Measurements from ENCODE around the gene AHCYL2. TPM values are rescaled to one million over a fixed set of nuclear protein-coding genes. Genes with fewer than 3 reads are reported as not detected.
"Not testable (repeated sequence)": the region's sequence is repeated elsewhere in the genome, so short reads cannot be mapped to it uniquely, and the experiment has no call there.

The AHCYL2 gene
- polyA plus RNA-seq, 2 donors: 3.8 to 5.5 TPM

- Histone ChIP-seq H3K36me3 (ENCODE audit: control insufficient read depth in 2 of 2, insufficient read depth in 2 of 2, low read length in 1 of 2) (peaks cover 0 to 15% of the 10 kb centered on the region in 2 donors), H3K4me3 (ENCODE audit: low read depth in 1 of 2, low read length in 2 of 2) (no peak overlapping the region), H3K4me1 (ENCODE audit: control insufficient read depth in 2 of 2, insufficient read depth in 2 of 2, low read length in 1 of 2) (peaks cover 0 to 4% of the 10 kb centered on the region in 2 donors), H3K27me3 (ENCODE audit: control insufficient read depth in 1 of 2, insufficient read depth in 2 of 2, low read length in 2 of 2) (no peaks in the 10 kb centered on the region), H3K27ac (ENCODE audit: low read depth in 2 of 2, low read length in 1 of 2) (no peak overlapping the region), H3K9me3 (ENCODE audit: control insufficient read depth in 2 of 2, insufficient read depth in 1 of 2, low read depth in 1 of 2, low read length in 1 of 2) (no peaks in the 10 kb centered on the region)
- 84 to 85% methylated on average over 15 of the region's 15 CpGs for WGBS, 2 donors
Observed at GRCh38 chr7:129209067-129209926, 15.5 kb upstream of the AHCYL2 start.

DNA sequence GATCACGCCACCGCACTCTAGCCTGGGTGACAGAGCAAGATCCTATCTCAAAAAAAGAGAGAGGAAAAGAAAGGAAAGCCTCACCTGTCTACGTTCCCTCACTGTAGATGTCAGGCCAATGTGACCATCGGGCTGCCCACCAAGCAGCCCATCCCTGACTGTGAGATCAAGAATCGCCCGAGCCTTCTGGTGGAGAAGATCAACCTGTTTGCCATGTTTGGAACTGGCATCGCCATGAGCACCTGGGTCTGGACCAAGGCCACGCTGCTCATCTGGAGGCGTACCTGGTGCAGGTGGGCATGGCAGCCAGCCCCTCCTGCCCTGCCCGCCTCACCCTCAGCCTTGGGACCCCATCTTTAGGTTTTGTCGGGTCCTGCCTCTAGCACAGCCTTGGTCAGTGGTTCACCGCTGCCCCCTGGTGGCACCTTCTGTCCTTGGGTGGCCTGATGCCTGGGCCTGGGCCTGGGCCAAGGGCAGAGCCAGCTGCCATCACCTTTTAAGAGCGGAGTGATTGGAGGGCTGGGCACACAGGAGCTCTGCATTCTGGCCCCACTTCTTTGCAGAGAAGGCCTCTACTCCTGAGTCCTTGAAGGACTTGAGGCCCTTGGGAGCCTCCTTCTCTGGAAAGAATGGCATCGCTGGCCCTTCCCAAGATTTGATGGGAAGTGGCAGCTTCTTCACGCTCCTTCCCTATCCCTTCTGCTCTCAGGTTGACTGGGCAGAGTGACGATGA lies 14.4 kb upstream of the AHCYL2 start:
- Histone ChIP-seq H3K4me1 (ENCODE audit: control insufficient read depth in 2 of 2, insufficient read depth in 2 of 2, low read length in 1 of 2) (peaks cover 0 to 4% of the 10 kb centered on the region in 2 donors), H3K9me3 (ENCODE audit: control insufficient read depth in 2 of 2, insufficient read depth in 1 of 2, low read depth in 1 of 2, low read length in 1 of 2) (no peaks in the 10 kb centered on the region), H3K27ac (ENCODE audit: low read depth in 2 of 2, low read length in 1 of 2) (no peak overlapping the region), H3K4me3 (ENCODE audit: low read depth in 1 of 2, low read length in 2 of 2) (no peak overlapping the region), H3K36me3 (ENCODE audit: control insufficient read depth in 2 of 2, insufficient read depth in 2 of 2, low read length in 1 of 2) (peaks cover 0 to 15% of the 10 kb centered on the region in 2 donors), H3K27me3 (ENCODE audit: control insufficient read depth in 1 of 2, insufficient read depth in 2 of 2, low read length in 2 of 2) (no peaks in the 10 kb centered on the region)
- 55 to 57% methylated on average over 16 of the region's 16 CpGs for WGBS, 2 donors

DNA sequence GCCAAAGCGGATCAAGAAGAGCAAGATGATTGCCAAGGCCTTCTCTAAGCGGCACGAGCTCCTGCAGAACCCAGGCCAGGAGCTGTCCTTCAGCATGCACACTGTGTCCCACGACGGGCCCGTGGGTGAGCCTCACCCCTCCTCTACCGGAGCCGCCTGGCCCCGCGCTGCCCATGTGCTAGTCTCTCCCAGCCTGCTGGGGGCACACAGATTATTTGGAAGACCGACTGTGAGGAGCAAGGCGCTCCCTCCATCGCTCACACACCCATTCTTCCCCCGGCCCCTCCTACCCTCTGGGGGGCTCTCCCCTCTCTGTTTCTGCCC lies 13.9 kb upstream of the AHCYL2 start:
- no peak overlapping the region for H3K4me3 ChIP-seq (ENCODE audit: low read depth in 1 of 2, low read length in 2 of 2)
- no peak overlapping the region for H3K27ac ChIP-seq (ENCODE audit: low read depth in 2 of 2, low read length in 1 of 2)
- H3K4me1 ChIP-seq (ENCODE audit: control insufficient read depth in 2 of 2, insufficient read depth in 2 of 2, low read length in 1 of 2): peaks cover 0 to 4% of the 10 kb centered on the region in 2 donors
- H3K27me3 ChIP-seq (ENCODE audit: control insufficient read depth in 1 of 2, insufficient read depth in 2 of 2, low read length in 2 of 2): no peaks in the 10 kb centered on the region
- H3K9me3 ChIP-seq (ENCODE audit: control insufficient read depth in 2 of 2, insufficient read depth in 1 of 2, low read depth in 1 of 2, low read length in 1 of 2): no peaks in the 10 kb centered on the region
- H3K36me3 ChIP-seq (ENCODE audit: control insufficient read depth in 2 of 2, insufficient read depth in 2 of 2, low read length in 1 of 2): peaks cover 0 to 12% of the 10 kb centered on the region in 2 donors
- 91% methylated on average over 12 to 14 of the region's 14 CpGs for WGBS, 2 donors

- Histone ChIP-seq H3K4me1 (ENCODE audit: control insufficient read depth in 2 of 2, insufficient read depth in 2 of 2, low read length in 1 of 2) (peaks cover 0 to 4% of the 10 kb centered on the region in 2 donors), H3K9me3 (ENCODE audit: control insufficient read depth in 2 of 2, insufficient read depth in 1 of 2, low read depth in 1 of 2, low read length in 1 of 2) (no peaks in the 10 kb centered on the region), H3K27ac (ENCODE audit: low read depth in 2 of 2, low read length in 1 of 2) (no peak overlapping the region), H3K4me3 (ENCODE audit: low read depth in 1 of 2, low read length in 2 of 2) (no peak overlapping the region), H3K27me3 (ENCODE audit: control insufficient read depth in 1 of 2, insufficient read depth in 2 of 2, low read length in 2 of 2) (no peaks in the 10 kb centered on the region), H3K36me3 (ENCODE audit: control insufficient read depth in 2 of 2, insufficient read depth in 2 of 2, low read length in 1 of 2) (peaks cover 0 to 9% of the 10 kb centered on the region in 2 donors)
- 89 to 93% methylated on average over 14 of the region's 14 CpGs for WGBS, 2 donors
Observed at GRCh38 chr7:129212126-129212525, 12.7 kb upstream of the AHCYL2 start.

DNA sequence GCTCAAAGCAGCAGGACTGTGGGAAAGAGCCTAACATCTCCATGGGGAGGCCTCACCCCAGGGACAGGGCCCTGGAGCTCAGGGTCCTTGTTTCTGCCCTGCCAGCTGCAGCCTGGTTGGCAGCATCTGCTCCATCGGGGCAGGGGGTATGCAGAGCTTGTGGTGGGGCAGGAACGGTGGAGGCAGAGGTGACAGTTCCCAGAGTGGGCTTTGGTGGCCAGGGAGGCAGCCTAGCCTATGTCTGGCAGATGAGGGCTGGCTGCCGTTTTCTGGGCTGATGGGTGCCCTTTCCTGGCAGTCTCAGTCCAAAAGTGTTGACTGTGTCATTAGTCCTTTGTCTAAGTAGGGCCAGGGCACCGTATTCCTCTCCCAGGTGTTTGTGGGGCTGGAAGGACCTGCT lies 12.2 kb upstream of the AHCYL2 start:
- WGBS, 2 donors: 80% methylated on average over 4 of the region's 4 CpGs
- no peaks in the 10 kb centered on the region for H3K9me3 ChIP-seq (ENCODE audit: control insufficient read depth in 2 of 2, insufficient read depth in 1 of 2, low read depth in 1 of 2, low read length in 1 of 2)

DNA sequence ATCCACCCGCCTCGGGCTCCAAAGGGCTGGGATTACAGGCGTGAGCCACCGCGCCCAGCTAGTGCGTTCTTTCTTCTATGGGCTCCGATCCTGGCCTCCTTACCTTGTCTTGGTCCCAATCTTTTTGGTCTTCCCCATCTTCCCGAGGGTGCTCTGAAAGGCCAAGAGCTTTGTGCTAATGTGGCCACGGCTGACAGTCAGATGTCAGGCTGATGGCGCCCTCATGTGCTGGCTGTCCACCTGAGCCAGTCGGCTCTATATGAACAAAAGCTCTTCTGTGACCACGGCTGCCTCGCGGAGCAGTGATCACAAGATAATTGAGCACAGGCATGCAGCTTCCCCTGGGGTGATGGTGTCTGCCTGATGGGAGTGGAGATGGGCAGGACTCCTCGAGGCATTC lies 11.0 kb upstream of the AHCYL2 start:
- no peaks in the 10 kb centered on the region for H3K9me3 ChIP-seq (ENCODE audit: control insufficient read depth in 2 of 2, insufficient read depth in 1 of 2, low read depth in 1 of 2, low read length in 1 of 2)
- peaks cover 0 to 6% of the 10 kb centered on the region in 2 donors for H3K36me3 ChIP-seq (ENCODE audit: control insufficient read depth in 2 of 2, insufficient read depth in 2 of 2, low read length in 1 of 2)
- no peaks in the 10 kb centered on the region for H3K27me3 ChIP-seq (ENCODE audit: control insufficient read depth in 1 of 2, insufficient read depth in 2 of 2, low read length in 2 of 2)
- peaks cover 0 to 4% of the 10 kb centered on the region in 2 donors for H3K4me1 ChIP-seq (ENCODE audit: control insufficient read depth in 2 of 2, insufficient read depth in 2 of 2, low read length in 1 of 2)
- H3K4me3 ChIP-seq (ENCODE audit: low read depth in 1 of 2, low read length in 2 of 2): no peak overlapping the region
- 54 to 65% methylated on average over 15 of the region's 15 CpGs for WGBS, 2 donors
- H3K27ac ChIP-seq (ENCODE audit: low read depth in 2 of 2, low read length in 1 of 2): no peak overlapping the region

More for the DNA sequence above, 12.2 kb upstream of the AHCYL2 start:
- H3K4me1 ChIP-seq (ENCODE audit: control insufficient read depth in 2 of 2, insufficient read depth in 2 of 2, low read length in 1 of 2): peaks cover 0 to 4% of the 10 kb centered on the region in 2 donors
- no peaks in the 10 kb centered on the region for H3K27me3 ChIP-seq (ENCODE audit: control insufficient read depth in 1 of 2, insufficient read depth in 2 of 2, low read length in 2 of 2)
- no peak overlapping the region for H3K27ac ChIP-seq (ENCODE audit: low read depth in 2 of 2, low read length in 1 of 2)
- H3K4me3 ChIP-seq (ENCODE audit: low read depth in 1 of 2, low read length in 2 of 2): no peak overlapping the region
- H3K36me3 ChIP-seq (ENCODE audit: control insufficient read depth in 2 of 2, insufficient read depth in 2 of 2, low read length in 1 of 2): peaks cover 0 to 9% of the 10 kb centered on the region in 2 donors

GRCh38 chr7:129215691-129216090 lies 9.1 kb upstream of the AHCYL2 start:
- H3K4me1 ChIP-seq (ENCODE audit: control insufficient read depth in 2 of 2, insufficient read depth in 2 of 2, low read length in 1 of 2); H3K27ac ChIP-seq (ENCODE audit: low read depth in 2 of 2, low read length in 1 of 2); H3K27me3 ChIP-seq (ENCODE audit: control insufficient read depth in 1 of 2, insufficient read depth in 2 of 2, low read length in 2 of 2); H3K36me3 ChIP-seq (ENCODE audit: control insufficient read depth in 2 of 2, insufficient read depth in 2 of 2, low read length in 1 of 2); H3K4me3 ChIP-seq (ENCODE audit: low read depth in 1 of 2, low read length in 2 of 2); H3K9me3 ChIP-seq (ENCODE audit: control insufficient read depth in 2 of 2, insufficient read depth in 1 of 2, low read depth in 1 of 2, low read length in 1 of 2): not testable (repeated sequence)
- WGBS, 2 donors: 90 to 95% methylated on average over 8 to 15 of the region's 15 CpGs

GRCh38 chr7:129216101-129216715 lies 8.6 kb upstream of the AHCYL2 start:
- H3K4me1 ChIP-seq (ENCODE audit: control insufficient read depth in 2 of 2, insufficient read depth in 2 of 2, low read length in 1 of 2); H3K27ac ChIP-seq (ENCODE audit: low read depth in 2 of 2, low read length in 1 of 2); H3K36me3 ChIP-seq (ENCODE audit: control insufficient read depth in 2 of 2, insufficient read depth in 2 of 2, low read length in 1 of 2); H3K4me3 ChIP-seq (ENCODE audit: low read depth in 1 of 2, low read length in 2 of 2); H3K27me3 ChIP-seq (ENCODE audit: control insufficient read depth in 1 of 2, insufficient read depth in 2 of 2, low read length in 2 of 2); H3K9me3 ChIP-seq (ENCODE audit: control insufficient read depth in 2 of 2, insufficient read depth in 1 of 2, low read depth in 1 of 2, low read length in 1 of 2): not testable (repeated sequence)
- 95% methylated on average over 34 of the region's 34 CpGs for WGBS, 2 donors

DNA sequence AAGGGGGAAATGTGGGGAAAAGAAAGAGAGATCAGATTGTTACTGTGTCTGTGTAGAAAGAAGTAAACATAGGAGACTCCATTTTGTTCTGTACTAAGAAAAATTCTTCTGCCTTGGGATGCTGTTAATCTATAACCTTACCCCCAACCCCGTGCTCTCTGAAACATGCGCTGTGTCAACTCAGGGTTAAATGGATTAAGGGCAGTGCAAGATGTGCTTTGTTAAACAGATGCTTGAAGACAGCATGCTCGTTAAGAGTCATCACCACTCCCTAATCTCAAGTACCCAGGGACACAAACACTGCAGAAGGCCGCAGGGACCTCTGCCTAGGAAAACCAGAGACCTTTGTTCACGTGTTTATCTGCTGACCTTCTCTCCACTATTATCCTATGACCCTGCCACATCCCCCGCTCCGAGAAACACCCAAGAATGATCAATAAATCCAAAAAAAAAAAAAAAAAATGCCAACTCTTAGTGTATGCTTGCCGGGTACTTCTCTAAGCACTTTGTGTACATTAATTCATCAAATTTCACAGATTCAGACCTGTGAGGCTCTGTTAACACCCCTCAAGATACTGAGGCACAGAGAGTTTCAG lies 7.9 kb upstream of the AHCYL2 start:
- not testable (repeated sequence) for H3K27ac ChIP-seq (ENCODE audit: low read depth in 2 of 2, low read length in 1 of 2); H3K27me3 ChIP-seq (ENCODE audit: control insufficient read depth in 1 of 2, insufficient read depth in 2 of 2, low read length in 2 of 2); H3K36me3 ChIP-seq (ENCODE audit: control insufficient read depth in 2 of 2, insufficient read depth in 2 of 2, low read length in 1 of 2); H3K9me3 ChIP-seq (ENCODE audit: control insufficient read depth in 2 of 2, insufficient read depth in 1 of 2, low read depth in 1 of 2, low read length in 1 of 2); H3K4me3 ChIP-seq (ENCODE audit: low read depth in 1 of 2, low read length in 2 of 2); H3K4me1 ChIP-seq (ENCODE audit: control insufficient read depth in 2 of 2, insufficient read depth in 2 of 2, low read length in 1 of 2)
- 67 to 74% methylated on average over 7 of the region's 8 CpGs for WGBS, 2 donors

Data from esophagus (tissue), 2 donors.